DMS 273 treated with DMSO at 0.1 percent for 48 hours (cell line): ENCODE measurements around the gene LGMN.
"Not testable (repeated sequence)": the region's sequence is repeated elsewhere in the genome, so short reads cannot be mapped to it uniquely, and the experiment has no call there.

Experiments used
- DNase-seq: peaks from one replicate; lab custom pipeline; 2025; lab: John Stamatoyannopoulos, UW

Gene LGMN

GRCh38 chr14:92760524-92760805, 12.0 kb upstream of the LGMN start:
- no peak for DNase-seq

- DNase-seq, result no peak
Observed at GRCh38 chr14:92759679-92760523, 11.5 kb upstream of the LGMN start.

- peak; percentile 58 for DNase-seq
Observed at GRCh38 chr14:92759300-92759678, 10.9 kb upstream of the LGMN start.

GRCh38 chr14:92756446-92756845, 8.0 kb upstream of the LGMN start:
- no peak for DNase-seq

GRCh38 chr14:92755495-92755894, 7.1 kb upstream of the LGMN start:
- no peak for DNase-seq

GRCh38 chr14:92754966-92755365, 6.5 kb upstream of the LGMN start:
- DNase-seq, result no peak

- DNase-seq, result no peak
Observed at GRCh38 chr14:92753250-92753649, 4.8 kb upstream of the LGMN start.

GRCh38 chr14:92751819-92752218, 3.4 kb upstream of the LGMN start:
- DNase-seq, result no peak

GRCh38 chr14:92750994-92751400, 2.6 kb upstream of the LGMN start:
- DNase-seq, result no peak

GRCh38 chr14:92750222-92750728, 1.8 kb upstream of the LGMN start:
- not testable (repeated sequence) for DNase-seq

GRCh38 chr14:92747701-92748258, 647 bp downstream of the LGMN start:
- DNase-seq, result no peak

- no peak for DNase-seq
Observed at GRCh38 chr14:92744198-92744597, 4.2 kb downstream of the LGMN start.

- no peak for DNase-seq
Observed at GRCh38 chr14:92740440-92740839, 8.0 kb downstream of the LGMN start.

GRCh38 chr14:92737619-92738188, 10.7 kb downstream of the LGMN start:
- no peak for DNase-seq

- DNase-seq, result no peak
Observed at GRCh38 chr14:92737206-92737605, 11.2 kb downstream of the LGMN start.

- no peak for DNase-seq
Observed at GRCh38 chr14:92735344-92735743, 13.1 kb downstream of the LGMN start.

- no peak for DNase-seq
Observed at GRCh38 chr14:92734618-92735017, 13.8 kb downstream of the LGMN start.

- DNase-seq, result no peak
Observed at GRCh38 chr14:92733007-92733406, 15.4 kb downstream of the LGMN start.

GRCh38 chr14:92731622-92732115, 16.8 kb downstream of the LGMN start:
- DNase-seq, result no peak

- DNase-seq, result no peak
Observed at GRCh38 chr14:92729634-92730358, 18.6 kb downstream of the LGMN start.

GRCh38 chr14:92728759-92729364, 19.6 kb downstream of the LGMN start:
- DNase-seq, result no peak

- DNase-seq, result no peak
Observed at GRCh38 chr14:92726933-92727262, 21.5 kb downstream of the LGMN start.
